ENCODE data around the gene LRMDA.

The LRMDA gene

GRCh38 chr10:75606203-75606779 is 174.9 kb downstream of the LRMDA start:
- TF ChIP-seq CTCF (IDR thresholded peaks at IDR 0.05; ENCODE audit: low read depth, low read length, missing control alignments) = no peak
- no peak overlapping the region for H3K4me3 ChIP-seq (ENCODE audit: low read depth, low read length)
- no peak for DNase-seq (ENCODE audit: low read depth)

DNA sequence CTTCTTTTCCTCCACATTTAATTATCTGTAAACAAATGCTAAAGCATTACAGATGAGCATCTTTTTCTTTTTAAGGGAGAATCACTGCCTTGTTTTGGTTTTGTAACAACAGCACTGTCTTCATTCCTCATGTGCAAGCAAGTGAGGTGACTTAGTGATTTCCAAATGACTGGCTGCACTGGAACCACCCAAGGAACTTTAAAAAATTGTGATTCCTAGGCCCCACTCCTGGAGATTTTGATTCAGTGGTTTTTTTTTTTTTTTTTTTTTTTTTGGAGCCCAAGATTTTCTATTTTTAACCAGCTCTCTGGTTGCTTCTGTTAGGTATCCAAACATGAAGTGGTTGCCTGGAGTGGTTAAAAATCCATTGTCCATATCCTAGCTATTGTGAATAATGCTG is 176.2 kb downstream of the LRMDA start:
- no peak for DNase-seq (ENCODE audit: low read depth)
- no peak for TF ChIP-seq CTCF (IDR thresholded peaks at IDR 0.05; ENCODE audit: low read depth, low read length, missing control alignments)
- no peak overlapping the region for H3K4me3 ChIP-seq (ENCODE audit: low read depth, low read length)

- no peak for DNase-seq (ENCODE audit: low read depth)
- no peak overlapping the region for H3K4me3 ChIP-seq (ENCODE audit: low read depth, low read length)
These were observed 178.8 kb downstream of the LRMDA start for GRCh38 chr10:75610183-75610582.

DNA sequence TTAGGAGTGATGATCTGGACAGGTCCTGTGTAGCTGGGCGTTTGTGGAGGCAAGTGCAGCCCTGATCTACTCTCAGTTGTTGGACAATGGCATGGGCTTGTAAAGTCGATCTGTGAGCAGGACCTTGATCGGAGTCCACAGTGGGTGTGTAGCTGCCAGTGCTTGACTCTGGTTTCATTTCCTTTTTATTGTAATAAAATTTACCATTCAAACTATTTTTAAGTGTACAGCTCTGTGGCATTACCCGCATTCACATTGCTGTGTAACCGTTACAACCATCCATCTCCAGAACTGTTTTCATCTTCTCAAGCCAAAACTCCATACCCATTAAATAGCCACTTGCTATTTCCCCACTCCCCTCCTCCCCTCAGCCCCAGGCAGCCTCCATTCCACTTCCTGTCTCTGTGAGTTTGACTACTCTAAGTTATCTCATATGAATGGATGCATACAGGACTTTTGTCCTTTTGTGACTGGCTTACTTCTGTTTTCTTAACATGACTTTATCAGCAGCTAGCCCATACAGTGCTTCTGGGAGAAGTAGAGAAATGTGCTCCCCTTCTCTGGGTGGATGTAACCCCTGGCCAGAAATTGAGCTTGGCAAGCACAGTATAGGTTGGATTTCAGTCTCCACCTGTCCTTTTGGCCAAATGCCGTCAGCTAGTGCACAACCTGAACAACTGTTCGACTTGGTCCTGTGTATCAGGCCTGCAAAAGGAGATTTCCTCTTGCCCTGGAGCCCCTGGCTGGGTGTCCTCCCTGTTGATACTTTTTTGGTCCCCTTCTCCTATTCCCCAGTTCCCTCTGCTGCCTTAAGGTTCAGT is 180.0 kb downstream of the LRMDA start:
- no peak for DNase-seq (ENCODE audit: low read depth)
- no peak overlapping the region for H3K4me3 ChIP-seq (ENCODE audit: low read depth, low read length)
- no peak for TF ChIP-seq CTCF (IDR thresholded peaks at IDR 0.05; ENCODE audit: low read depth, low read length, missing control alignments)

More at GRCh38 chr10:75610183-75610582, 178.8 kb downstream of the LRMDA start:
- no peak for TF ChIP-seq CTCF (IDR thresholded peaks at IDR 0.05; ENCODE audit: low read depth, low read length, missing control alignments)

- no peak for DNase-seq (ENCODE audit: low read depth)
These were observed 180.6 kb downstream of the LRMDA start for GRCh38 chr10:75611993-75612372.

GRCh38 chr10:75612904-75613684 is 181.7 kb downstream of the LRMDA start:
- no peak overlapping the region for H3K4me3 ChIP-seq (ENCODE audit: low read depth, low read length)

More at GRCh38 chr10:75611993-75612372, 180.6 kb downstream of the LRMDA start:
- no peak for TF ChIP-seq CTCF (IDR thresholded peaks at IDR 0.05; ENCODE audit: low read depth, low read length, missing control alignments)
- no peak overlapping the region for H3K4me3 ChIP-seq (ENCODE audit: low read depth, low read length)

More at GRCh38 chr10:75612904-75613684, 181.7 kb downstream of the LRMDA start:
- TF ChIP-seq CTCF (IDR thresholded peaks at IDR 0.05; ENCODE audit: low read depth, low read length, missing control alignments) = no peak
- DNase-seq (ENCODE audit: low read depth) = no peak
